Measurements from ENCODE around the gene CLCN2. TPM values are rescaled to one million over a fixed set of nuclear protein-coding genes. Genes with fewer than 3 reads are reported as not detected.

The CLCN2 gene
- total RNA-seq, 4 donors from 2014 or later: 1.8 to 3.4 (median 2.7) TPM

DNA sequence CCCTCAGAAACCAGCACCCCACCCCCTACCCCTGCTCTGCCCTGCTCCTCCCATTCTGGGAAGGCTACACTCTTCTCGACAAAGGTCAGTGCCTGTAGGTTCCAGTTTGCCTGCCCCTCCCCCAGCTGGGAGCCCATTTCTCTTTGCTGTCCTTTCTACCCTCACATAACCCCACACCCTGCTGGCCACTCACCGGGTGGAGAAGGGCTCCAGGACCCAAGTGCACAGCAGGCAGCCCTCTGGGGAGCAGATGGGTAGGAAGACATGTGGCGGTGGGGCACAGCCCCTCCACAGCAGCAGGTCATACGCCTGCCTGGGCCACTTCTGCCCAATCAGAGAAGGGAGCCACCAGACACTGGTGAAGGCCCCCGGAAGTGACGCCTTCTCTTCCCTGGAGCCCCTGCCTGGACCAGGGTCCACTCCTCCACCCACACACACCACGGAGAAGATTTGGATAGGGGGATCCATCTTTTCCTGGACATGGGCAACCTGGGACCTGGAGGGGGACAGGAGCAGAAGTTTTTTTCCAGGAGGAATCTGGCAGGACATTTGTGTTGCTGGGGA, 16.6 kb upstream of the CLCN2 start, which contains the start of gene THPO:
THPO (minus strand) TSS at position 326 of the 564 bp plus-strand sequence. CDS start 1,948 bp downstream, outside the sequence.
- WGBS: 78% methylated on average over 6 of the region's 7 CpGs
- TF ChIP-seq POLR2AphosphoS5 (IDR thresholded peaks at IDR 0.05) (no peak), POLR2A (IDR thresholded peaks at IDR 0.05; ENCODE audit: low read depth) (no peak), EP300 (IDR thresholded peaks at IDR 0.05) (no peak), CTCF (IDR thresholded peaks at IDR 0.05) (no peak)
- Histone ChIP-seq H3K4me1 (peaks cover 23 to 52% (median 47%) of the 10 kb centered on the region in 4 donors), H3K4me3 (peak within 1 kb of the TSS in 1 of 4 donors; percentile 62), H3K36me3 (no peaks in the 10 kb centered on the region), H3K27ac (replicated peaks in 1 of 4) (peak within 1 kb of the TSS; percentile 68 to 79 (median 76)), H3K9me3 (no peaks in the 10 kb centered on the region), H3K27me3 (peaks cover 0 to 65% (median 6%) of the 10 kb centered on the region in 4 donors)
- no peak for DNase-seq (ENCODE audit: extremely low spot score)
- intact Hi-C loops (cut with DNase I): loop anchor here (10.0 kb wide), 1 partner anchor 167 kb away; no protein-coding TSS in a partner anchor

DNA sequence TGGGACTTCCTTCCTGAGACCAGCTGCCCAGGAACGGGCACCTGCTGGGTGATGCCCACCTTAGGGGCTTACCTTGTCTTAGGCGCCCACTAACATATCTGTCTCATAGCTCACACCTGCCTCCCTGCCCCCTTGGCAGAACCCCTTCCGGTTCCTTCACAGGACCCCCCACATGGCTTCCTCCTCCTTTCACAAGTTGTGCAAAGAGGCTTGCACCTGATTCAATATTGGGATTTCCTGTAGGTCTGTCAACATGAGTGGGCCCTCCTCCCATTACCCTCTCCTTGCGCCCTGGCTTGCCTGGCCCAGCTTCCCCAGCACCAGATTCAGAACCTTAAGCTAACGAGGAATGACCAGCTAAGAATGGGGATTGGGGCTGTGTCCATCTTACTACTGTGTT, 16.0 kb upstream of the CLCN2 start:
- no peak for TF ChIP-seq CTCF (IDR thresholded peaks at IDR 0.05)
- Histone ChIP-seq H3K27ac (replicated peaks in 1 of 4) (peak overlapping the region in 2 of 4 donors; percentile 10 to 19), H3K36me3 (no peaks in the 10 kb centered on the region), H3K4me1 (peaks cover 23 to 58% (median 48%) of the 10 kb centered on the region in 4 donors), H3K4me3 (no peak overlapping the region), H3K9me3 (no peaks in the 10 kb centered on the region), H3K27me3 (peaks cover 0 to 60% (median 6%) of the 10 kb centered on the region in 4 donors)
- intact Hi-C loops (cut with DNase I): loop anchor here (10.0 kb wide), 1 partner anchor 167 kb away; no protein-coding TSS in a partner anchor
- WGBS: 79% methylated on average over 5 of the region's 5 CpGs
- DNase-seq (ENCODE audit: extremely low spot score): no peak

DNA sequence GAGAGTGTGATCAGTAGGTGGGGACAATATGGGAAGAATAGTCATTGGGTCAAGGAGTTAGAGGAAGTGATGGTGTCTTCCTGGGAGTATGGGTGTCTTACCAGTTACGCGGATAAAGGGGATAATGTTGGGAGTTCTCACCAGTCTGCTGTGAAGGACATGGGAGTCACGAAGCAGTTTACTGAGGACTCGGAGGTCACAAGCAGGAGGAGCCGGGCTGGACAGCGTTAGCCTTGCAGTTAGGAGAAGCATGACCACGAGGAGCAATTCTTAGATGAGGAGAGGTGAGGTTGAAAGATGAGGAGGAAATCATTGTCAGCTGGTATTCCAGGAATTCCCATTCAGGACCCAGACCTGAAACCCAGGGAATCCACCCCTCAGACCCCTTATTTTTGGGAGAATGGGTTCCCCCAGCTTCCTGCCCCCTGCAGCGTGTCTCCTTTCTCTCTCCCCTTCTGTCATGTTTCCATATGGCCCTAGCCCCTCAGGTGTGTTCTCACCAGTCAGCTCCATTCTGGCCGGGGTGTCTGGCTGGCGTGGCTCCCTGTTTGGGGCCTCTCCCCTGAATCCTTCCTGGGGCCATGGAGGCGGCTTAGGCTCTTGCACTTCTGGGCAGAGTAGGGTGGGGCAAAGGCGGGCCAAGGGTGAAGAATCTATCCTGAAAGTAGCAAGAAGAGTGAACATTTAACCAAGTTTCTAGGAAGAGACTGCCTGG, 14.5 kb upstream of the CLCN2 start:
- Histone ChIP-seq H3K9me3 (no peaks in the 10 kb centered on the region), H3K4me1 (peaks cover 20 to 60% (median 47%) of the 10 kb centered on the region in 4 donors), H3K27ac (replicated peaks in 1 of 4) (no peak overlapping the region), H3K36me3 (no peaks in the 10 kb centered on the region), H3K4me3 (no peak overlapping the region), H3K27me3 (peaks cover 0 to 45% (median 2%) of the 10 kb centered on the region in 4 donors)
- WGBS: 89% methylated on average over 12 of the region's 12 CpGs
- intact Hi-C loops (cut with DNase I): loop anchor here (10.0 kb wide), 1 partner anchor 169 kb away; no protein-coding TSS in a partner anchor
- no peak for DNase-seq (ENCODE audit: extremely low spot score)
- TF ChIP-seq POLR2AphosphoS5 (IDR thresholded peaks at IDR 0.05): no peak
- TF ChIP-seq CTCF (IDR thresholded peaks at IDR 0.05): no peak
- no peak for TF ChIP-seq POLR2A (IDR thresholded peaks at IDR 0.05; ENCODE audit: low read depth)
- no peak for TF ChIP-seq EP300 (IDR thresholded peaks at IDR 0.05)

GRCh38 chr3:184373422-184373821, 12.0 kb upstream of the CLCN2 start:
- WGBS: 76% methylated on average over 6 of the region's 6 CpGs
- TF ChIP-seq POLR2A (IDR thresholded peaks at IDR 0.05; ENCODE audit: low read depth) (no peak), POLR2AphosphoS5 (IDR thresholded peaks at IDR 0.05) (peak in 1 of 2 donors; percentile 12), CTCF (IDR thresholded peaks at IDR 0.05) (no peak), EP300 (IDR thresholded peaks at IDR 0.05) (no peak)
- no peak overlapping the region for H3K4me3 ChIP-seq
- no peak for DNase-seq (ENCODE audit: extremely low spot score)
- peaks cover 0 to 23% (median 0%) of the 10 kb centered on the region in 4 donors for H3K27me3 ChIP-seq
- H3K27ac ChIP-seq (replicated peaks in 1 of 4): peak overlapping the region in 1 of 4 donors; percentile 15
- peaks cover 19 to 48% (median 38%) of the 10 kb centered on the region in 4 donors for H3K4me1 ChIP-seq
- peaks cover 0 to 19% (median 13%) of the 10 kb centered on the region in 4 donors for H3K36me3 ChIP-seq
- intact Hi-C loops (cut with DNase I): loop anchor here (10.0 kb wide), 1 partner anchor 171 kb away; no protein-coding TSS in a partner anchor
- H3K9me3 ChIP-seq: no peaks in the 10 kb centered on the region

All from esophagus muscularis mucosa (tissue), 4 donors.